Testis (tissue), 3 donors: Measurements from ENCODE around the gene FAM120AOS. TPM values are rescaled to one million over a fixed set of nuclear protein-coding genes. Genes with fewer than 3 reads are reported as not detected.

ENCODE experiments used
- DNase-seq: peaks from one replicate; pipeline ENCODE4 v3.0.0-alpha.2; 2019
- H3K27ac ChIP-seq, 2 donors: fragments of 200-600 bp; sonication (generic); one replicate each; pipeline ENCODE4 v1.5.1; 2019
- H3K27me3 ChIP-seq: fragments of 200-600 bp; sonication (generic); one replicate; pipeline ENCODE4 v1.5.1; 2019
- H3K36me3 ChIP-seq: fragments of 200-600 bp; sonication (generic); one replicate; pipeline ENCODE4 v1.5.1; 2017; ENCODE audit warnings: low read depth; ENCODE audit errors: missing control alignments
- H3K4me1 ChIP-seq: fragments of 200-600 bp; sonication (generic); one replicate; pipeline ENCODE4 v1.5.1; 2019
- H3K4me3 ChIP-seq, 2 donors: fragments of 200-600 bp; sonication (generic); one replicate each; pipeline ENCODE4 v1.5.1; 2017 to 2019
- H3K9me3 ChIP-seq: fragments of 200-600 bp; sonication (generic); one replicate; pipeline ENCODE4 v1.5.1; 2017
- POLR2A ChIP-seq: fragments of 450-650 bp; IDR thresholded peaks from one replicate; pipeline ENCODE4 v1.6.1; 2017; ENCODE audit warnings: antibody characterized with exemption, mild to moderate bottlenecking, moderate library complexity
- WGBS, 2 donors: methylation state at CpG; one replicate each; pipeline ENCODE4 v1.1.5; 2018; 5-methylcytosine and 5-hydroxymethylcytosine counted together
- intact Hi-C: fragments of 100-400 bp; cut with DNase I; formaldehyde crosslinking; loops from one replicate; pipeline ENCODE4 v1.15.1; 2023; ENCODE audit warnings: low total_unique reads
- polyA plus RNA-seq: library from polyadenylated mRNA; stranded (reverse); fragments of 350-450 nt; fragmentation: Illumina TruSeq; extraction: RNeasy Lipid Tissue Mini Kit (QIAGEN cat#74804); gene quantifications from one replicate; pipeline ENCODE4 v1.2.3, GENCODE V29; 2014; ENCODE audit warnings: low read depth, low replicate concordance; ENCODE audit not compliant: insufficient read depth
- total RNA-seq, 2 donors: library from RNA; depleted of rRNA; stranded (reverse); fragments of >200 nt; gene quantifications; one replicate each; pipeline ENCODE4 v1.2.3, GENCODE V29; 2016
- TF ChIP-seq, protein P1 (sequence below), 3 experiments: fragments of 450-650 bp in 2 of 3; fragments of 200-600 bp in 1 of 3; sonication (generic) in 1 of 3; IDR thresholded peaks; one replicate each; pipeline ENCODE4 v1.5.1; 2016 to 2019; ENCODE audit warnings: antibody characterized with exemption in 3 of 3, mild to moderate bottlenecking in 2 of 3, moderate library complexity in 1 of 3

Gene FAM120AOS
- total and polyA plus RNA-seq, 3 donors from 2014 or later = 34.9 to 62.0 (median 40.9) TPM

DNA sequence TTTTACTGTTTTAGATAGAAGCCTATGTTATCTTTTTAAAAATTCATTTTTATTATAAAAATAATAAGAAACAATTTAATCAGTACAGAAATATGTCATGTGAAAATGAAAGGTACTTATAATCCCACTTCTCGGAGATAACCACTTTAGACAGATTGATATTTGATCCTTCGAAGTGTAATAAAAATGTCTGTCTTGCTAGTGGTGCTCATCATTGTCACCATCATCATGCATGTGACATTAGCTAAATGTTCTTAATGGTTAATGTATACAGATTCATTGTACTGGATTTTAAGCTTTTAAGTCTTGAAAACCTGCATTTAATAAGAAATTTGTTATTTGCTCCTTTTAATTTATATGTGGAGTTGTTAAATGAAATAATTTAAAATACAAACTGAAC, 30.1 kb upstream of the FAM120AOS start:
- H3K4me1 ChIP-seq = no peaks in the 10 kb centered on the region
- WGBS, 2 donors = 86 to 92% methylated on average over 2 of the region's 2 CpGs

DNA sequence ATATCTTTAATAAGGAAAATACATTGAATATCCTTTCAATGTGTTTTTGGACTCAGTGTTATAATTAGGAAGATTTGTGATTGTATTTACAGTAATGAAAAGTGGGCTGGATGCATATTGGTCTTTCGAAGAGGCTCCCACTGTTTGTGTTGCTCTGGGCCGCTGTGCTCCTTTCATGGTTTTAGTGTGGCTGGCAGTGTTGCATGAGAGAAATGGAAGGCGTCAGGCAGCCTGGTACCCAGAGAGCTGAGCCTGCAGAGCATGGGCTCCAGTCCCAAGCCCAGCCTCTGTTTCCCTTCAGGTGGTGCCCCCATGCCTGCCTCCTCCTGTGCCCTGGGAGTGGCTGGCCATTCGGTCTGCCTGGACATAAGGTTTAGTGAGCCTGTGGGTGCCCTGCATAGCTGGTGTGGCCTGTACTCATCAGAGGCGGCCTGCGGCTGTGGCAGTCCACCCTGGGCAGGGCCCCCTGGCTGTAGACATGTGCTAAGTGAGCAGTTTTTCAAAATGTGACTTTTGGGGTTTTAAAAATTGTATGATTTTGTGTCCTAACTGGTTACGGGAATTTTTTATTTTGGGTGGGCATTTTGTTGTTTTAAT, 27.4 kb upstream of the FAM120AOS start:
- TF ChIP-seq, protein P1, sequence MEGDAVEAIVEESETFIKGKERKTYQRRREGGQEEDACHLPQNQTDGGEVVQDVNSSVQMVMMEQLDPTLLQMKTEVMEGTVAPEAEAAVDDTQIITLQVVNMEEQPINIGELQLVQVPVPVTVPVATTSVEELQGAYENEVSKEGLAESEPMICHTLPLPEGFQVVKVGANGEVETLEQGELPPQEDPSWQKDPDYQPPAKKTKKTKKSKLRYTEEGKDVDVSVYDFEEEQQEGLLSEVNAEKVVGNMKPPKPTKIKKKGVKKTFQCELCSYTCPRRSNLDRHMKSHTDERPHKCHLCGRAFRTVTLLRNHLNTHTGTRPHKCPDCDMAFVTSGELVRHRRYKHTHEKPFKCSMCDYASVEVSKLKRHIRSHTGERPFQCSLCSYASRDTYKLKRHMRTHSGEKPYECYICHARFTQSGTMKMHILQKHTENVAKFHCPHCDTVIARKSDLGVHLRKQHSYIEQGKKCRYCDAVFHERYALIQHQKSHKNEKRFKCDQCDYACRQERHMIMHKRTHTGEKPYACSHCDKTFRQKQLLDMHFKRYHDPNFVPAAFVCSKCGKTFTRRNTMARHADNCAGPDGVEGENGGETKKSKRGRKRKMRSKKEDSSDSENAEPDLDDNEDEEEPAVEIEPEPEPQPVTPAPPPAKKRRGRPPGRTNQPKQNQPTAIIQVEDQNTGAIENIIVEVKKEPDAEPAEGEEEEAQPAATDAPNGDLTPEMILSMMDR (IDR thresholded peaks at IDR 0.05) = no peak
- TF ChIP-seq POLR2A = no peak
- H3K4me1 ChIP-seq = no peaks in the 10 kb centered on the region
- no peaks in the 10 kb centered on the region for H3K27me3 ChIP-seq
- no peak overlapping the region for H3K27ac ChIP-seq
- DNase-seq = no peak
- no peaks in the 10 kb centered on the region for H3K36me3 ChIP-seq
- intact Hi-C loops = no loop called here
- no peak overlapping the region for H3K4me3 ChIP-seq
- H3K9me3 ChIP-seq = no peaks in the 10 kb centered on the region
- 93 to 96% methylated on average over 7 of the region's 7 CpGs for WGBS, 2 donors

More for the DNA sequence above, 30.1 kb upstream of the FAM120AOS start:
- TF ChIP-seq POLR2A = no peak
- TF ChIP-seq, protein P1 (IDR thresholded peaks at IDR 0.05) = no peak
- DNase-seq = no peak
- Histone ChIP-seq H3K9me3 (no peaks in the 10 kb centered on the region), H3K27ac (no peak overlapping the region), H3K36me3 (no peaks in the 10 kb centered on the region), H3K27me3 (no peaks in the 10 kb centered on the region), H3K4me3 (no peak overlapping the region)
- intact Hi-C loops = no loop called here

DNA sequence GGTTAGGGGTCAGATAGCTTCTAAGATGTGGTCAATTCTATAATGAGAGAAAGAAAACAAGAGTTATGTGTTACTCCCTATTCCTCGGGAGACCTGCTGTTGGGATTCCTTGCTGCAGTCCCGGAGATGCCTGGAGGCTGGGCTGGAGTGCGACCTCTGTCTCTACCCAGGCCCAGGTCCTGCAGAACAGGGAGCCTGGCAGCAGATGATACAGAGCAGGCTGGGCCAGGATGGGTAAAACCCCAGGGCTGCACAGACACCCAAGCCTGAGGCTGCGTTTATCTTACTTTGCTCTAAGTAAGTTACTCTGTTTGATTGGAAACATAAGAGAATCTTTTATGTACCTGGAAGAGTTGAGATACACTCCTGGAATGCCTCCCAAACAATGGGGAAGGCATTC, 26.9 kb upstream of the FAM120AOS start:
- no peak overlapping the region for H3K4me3 ChIP-seq
- no peak overlapping the region for H3K27ac ChIP-seq
- no peaks in the 10 kb centered on the region for H3K4me1 ChIP-seq
- H3K9me3 ChIP-seq = no peaks in the 10 kb centered on the region
- 73 to 85% methylated on average over 4 of the region's 4 CpGs for WGBS, 2 donors
- no peak for DNase-seq
- intact Hi-C loops = no loop called here
- H3K27me3 ChIP-seq = no peaks in the 10 kb centered on the region
- TF ChIP-seq, protein P1 (IDR thresholded peaks at IDR 0.05) = no peak
- TF ChIP-seq POLR2A = no peak
- no peaks in the 10 kb centered on the region for H3K36me3 ChIP-seq

DNA sequence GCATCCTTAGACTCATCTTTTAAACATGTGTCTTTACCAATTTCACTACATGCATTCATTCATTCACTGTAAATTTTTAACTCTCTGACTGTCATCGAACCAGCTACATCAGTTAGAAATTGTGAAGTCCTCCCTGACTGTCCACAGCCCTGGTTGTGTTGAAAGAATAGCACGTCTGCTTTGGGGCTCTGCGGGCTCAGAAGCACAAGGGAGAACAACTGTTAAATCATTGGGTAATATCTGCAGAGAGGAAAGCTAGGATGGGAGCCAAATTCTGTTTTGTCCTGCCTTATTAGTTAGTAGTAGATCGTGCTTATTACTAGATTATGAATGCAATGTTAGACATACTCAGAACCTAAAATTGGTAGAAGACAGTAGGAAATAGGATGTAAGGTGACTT, 26.3 kb upstream of the FAM120AOS start:
- H3K27ac ChIP-seq = no peak overlapping the region
- TF ChIP-seq POLR2A = no peak
- TF ChIP-seq, protein P1 (IDR thresholded peaks at IDR 0.05) = no peak
- no peaks in the 10 kb centered on the region for H3K9me3 ChIP-seq
- intact Hi-C loops = no loop called here
- 63 to 74% methylated on average over 4 of the region's 4 CpGs for WGBS, 2 donors
- H3K4me1 ChIP-seq = no peaks in the 10 kb centered on the region
- H3K27me3 ChIP-seq = no peaks in the 10 kb centered on the region
- H3K4me3 ChIP-seq = no peak overlapping the region
- no peaks in the 10 kb centered on the region for H3K36me3 ChIP-seq
- no peak for DNase-seq

DNA sequence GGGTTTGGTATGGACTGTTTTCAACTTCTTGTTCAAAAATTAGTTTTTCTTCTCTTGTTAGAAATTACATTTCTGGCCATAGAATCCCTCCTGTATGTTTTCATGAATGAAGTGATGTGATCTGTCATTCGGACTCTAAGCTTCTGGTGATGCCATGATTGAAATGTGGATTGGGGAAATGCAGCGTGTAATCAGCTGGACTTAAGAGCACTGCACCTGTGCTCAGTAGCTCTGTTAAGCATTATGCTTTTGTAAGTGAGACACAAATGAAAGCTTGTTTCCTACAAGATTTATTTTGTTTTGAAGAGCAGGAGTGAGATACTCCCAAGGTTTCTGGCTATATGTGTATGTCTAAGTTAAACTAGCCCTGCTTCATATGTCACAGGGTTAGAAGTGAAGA, 24.0 kb upstream of the FAM120AOS start:
- Histone ChIP-seq H3K27ac (no peak overlapping the region), H3K27me3 (no peaks in the 10 kb centered on the region), H3K4me1 (no peaks in the 10 kb centered on the region), H3K36me3 (no peaks in the 10 kb centered on the region), H3K4me3 (no peak overlapping the region), H3K9me3 (no peaks in the 10 kb centered on the region)
- TF ChIP-seq POLR2A = no peak
- TF ChIP-seq, protein P1 (IDR thresholded peaks at IDR 0.05) = no peak
- no peak for DNase-seq
- 88 to 89% methylated on average over 2 of the region's 2 CpGs for WGBS, 2 donors
- intact Hi-C loops = no loop called here
